ENCODE measurements around the gene ZC3H10.
A peak's percentile ranks its signal among the peaks of the same experiment; 100 is the strongest.
"Not testable (repeated sequence)": the region's sequence is repeated elsewhere in the genome, so short reads cannot be mapped to it uniquely, and the experiment has no call there.

Gene ZC3H10

DNA sequence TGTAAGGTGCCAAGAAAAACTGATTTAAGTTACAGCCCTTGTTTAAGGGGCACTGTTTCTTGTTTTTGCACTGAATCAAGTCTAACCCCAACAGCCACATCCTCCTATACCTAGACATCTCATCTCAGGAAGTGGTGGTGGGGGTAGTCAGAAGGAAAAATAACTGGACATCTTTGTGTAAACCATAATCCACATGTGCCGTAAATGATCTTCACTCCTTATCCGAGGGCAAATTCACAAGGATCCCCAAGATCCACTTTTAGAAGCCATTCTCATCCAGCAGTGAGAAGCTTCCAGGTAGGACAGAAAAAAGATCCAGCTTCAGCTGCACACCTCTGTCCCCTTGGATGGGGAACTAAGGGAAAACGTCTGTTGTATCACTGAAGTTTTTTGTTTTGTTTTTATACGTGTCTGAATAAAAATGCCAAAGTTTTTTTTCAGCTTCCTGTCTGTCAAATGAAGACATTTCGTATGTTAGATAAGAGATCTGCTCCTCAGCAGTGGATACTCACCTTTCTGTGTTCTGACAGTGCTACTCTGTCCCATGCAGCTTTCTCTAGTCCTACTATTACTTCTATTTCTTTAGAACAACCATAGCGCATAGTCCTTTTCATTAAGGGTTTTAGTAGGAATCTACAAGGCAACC is 14.9 kb upstream of the ZC3H10 start:
- no peak for FAIRE-seq

DNA sequence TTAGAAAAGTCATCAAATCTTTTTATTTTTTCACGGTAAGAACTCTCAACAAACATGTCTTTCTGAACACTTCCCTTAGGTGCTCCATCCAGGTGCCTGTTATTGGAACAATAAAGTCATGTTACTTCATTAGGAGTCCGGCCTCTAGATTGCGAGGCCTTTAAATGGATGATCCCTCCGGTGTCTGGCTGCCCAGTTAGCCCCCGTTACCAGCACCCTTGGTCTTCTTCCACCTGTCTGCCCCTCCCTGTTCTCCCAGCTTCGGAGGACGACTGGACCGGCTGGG is 14.3 kb upstream of the ZC3H10 start:
- FAIRE-seq: no peak

- peak; percentile 92 for FAIRE-seq
Measured at GRCh38 chr12:56104109-56104814, 13.8 kb upstream of the ZC3H10 start, which contains the start of gene PA2G4. TSS of gene PA2G4 (plus strand) at chr12:56104559. CDS start at chr12:56104738, 179 bp downstream.

- no peak for FAIRE-seq
Measured at GRCh38 chr12:56104815-56105608, 13.1 kb upstream of the ZC3H10 start.

DNA sequence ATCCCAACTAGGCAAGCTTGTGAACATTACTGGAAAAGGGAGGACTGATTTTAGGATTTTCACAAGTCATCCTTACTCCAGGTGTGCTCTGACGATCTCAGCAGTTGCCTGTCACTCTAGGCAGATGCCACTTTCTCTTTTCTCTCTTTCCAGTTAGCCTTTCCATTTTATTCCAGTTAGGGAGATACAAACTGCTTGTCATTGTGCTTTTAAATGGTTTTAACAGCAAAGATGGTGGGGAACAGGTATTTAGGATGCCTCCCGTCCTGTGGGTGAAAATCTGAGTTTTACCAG is 12.5 kb upstream of the ZC3H10 start:
- FAIRE-seq: no peak

DNA sequence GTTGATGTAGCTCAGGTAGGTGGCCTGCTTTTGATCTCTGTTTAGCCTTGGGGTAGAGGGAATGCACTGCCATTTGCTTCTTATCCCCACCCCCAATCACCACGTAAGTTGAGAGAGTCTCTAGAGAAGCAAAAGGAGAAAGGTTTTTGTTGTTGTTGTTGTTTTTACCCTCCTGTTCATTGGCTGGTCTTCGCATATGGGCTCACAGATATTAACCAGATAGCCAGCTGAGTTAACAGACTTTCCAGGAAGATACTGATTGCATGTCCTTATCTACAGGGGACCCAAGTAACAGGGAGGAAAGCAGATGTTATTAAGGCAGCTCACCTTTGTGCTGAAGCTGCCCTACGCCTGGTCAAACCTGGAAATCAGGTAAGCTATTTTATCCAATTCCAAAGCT is 10.8 kb upstream of the ZC3H10 start:
- FAIRE-seq: no peak

DNA sequence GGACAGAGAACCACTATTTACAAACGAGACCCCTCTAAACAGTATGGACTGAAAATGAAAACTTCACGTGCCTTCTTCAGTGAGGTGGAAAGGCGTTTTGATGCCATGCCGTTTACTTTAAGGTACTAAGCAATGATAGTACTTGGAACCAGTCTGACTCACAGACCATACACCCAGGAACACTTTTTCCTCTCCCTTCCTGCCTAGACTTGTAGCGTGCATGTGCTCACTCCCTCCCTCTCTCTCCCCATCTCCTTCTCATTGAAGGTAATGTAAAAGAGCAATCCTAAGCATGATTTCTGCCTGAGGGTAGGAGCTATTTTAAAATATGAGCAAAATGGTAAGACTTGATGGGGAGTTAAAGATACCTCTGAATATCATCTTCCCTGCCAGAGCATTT is 7.5 kb upstream of the ZC3H10 start:
- FAIRE-seq: no peak

DNA sequence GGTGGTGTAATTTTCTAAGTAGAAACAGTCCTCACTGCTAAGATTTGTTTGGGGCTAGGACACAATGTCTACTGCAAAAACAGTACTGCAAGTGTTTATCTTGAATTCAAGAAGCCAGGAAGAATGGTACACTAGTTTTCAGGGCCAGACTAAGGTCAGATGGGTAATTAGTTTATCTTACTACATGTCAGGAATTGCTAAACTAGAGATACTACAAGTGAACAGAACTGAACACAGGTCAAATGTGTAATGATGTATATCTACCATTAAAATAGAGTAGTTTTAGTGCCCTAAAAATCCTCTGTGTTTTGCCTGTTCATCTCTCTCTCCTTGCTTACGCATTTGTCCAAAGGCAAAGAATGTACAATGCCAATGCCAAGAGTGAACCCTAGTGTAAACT is 4.0 kb upstream of the ZC3H10 start:
- no peak for FAIRE-seq

DNA sequence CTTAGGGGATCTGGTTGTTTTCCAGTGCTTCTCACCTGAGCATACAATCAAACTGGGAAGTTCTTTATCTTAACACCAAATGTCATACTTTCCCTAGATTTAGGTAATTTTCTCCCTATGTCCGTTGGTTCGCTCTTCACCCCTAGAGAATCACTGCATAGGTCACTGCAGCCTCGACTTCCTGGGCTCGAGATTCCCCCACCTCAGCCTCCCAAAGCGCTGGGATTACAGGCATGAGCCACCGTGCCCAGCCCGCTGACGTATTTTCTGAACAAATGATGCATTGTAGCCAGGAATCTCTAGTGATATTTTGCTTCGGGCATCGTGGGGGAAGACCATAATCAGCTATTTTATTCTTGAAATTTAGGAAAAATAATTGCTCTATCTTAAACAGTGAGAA is 2.7 kb upstream of the ZC3H10 start:
- FAIRE-seq: no peak

- FAIRE-seq: peak; percentile 82
Measured at GRCh38 chr12:56116267-56117081, 1.6 kb upstream of the ZC3H10 start, which contains the start of gene RPL41. TSS of gene RPL41 (plus strand) at chr12:56116633.

GRCh38 chr12:56117082-56117706 is 872 bp upstream of the ZC3H10 start:
- FAIRE-seq: not testable (repeated sequence)

DNA sequence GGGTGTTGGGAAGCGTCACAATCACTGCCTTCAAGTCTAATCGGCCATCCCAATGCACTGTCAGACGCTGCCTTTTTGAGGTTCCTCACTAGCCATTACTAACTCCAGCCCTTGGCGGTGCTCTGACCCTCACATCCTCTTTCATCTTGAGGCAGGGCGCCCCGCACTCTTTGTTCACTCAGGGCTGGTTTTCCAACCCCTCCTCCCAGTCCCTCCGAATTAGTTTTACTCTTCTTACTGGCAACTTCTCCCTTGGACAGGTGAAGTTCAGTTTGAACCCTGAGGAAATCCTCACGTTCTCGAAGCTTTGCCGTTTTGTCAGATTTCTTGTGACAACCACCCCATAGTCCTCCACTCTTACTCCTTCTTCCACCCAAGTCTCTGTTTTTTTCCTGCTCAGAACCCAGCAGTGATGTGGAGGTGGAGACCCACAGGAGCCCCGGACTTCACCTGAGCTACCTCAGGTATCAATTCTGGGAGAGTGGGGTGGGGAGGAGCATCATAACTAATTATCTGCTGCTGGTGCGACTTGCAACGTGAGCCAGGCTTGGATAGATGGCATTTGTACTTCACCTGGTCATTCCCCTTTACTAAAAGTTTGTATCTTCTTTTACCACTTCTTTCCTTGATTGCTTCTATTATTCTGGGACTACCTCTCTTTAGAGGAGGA is 757 bp downstream of the ZC3H10 start:
- FAIRE-seq: no peak

GRCh38 chr12:56119361-56119796 is 1.3 kb downstream of the ZC3H10 start:
- peak; percentile 78 for FAIRE-seq

- FAIRE-seq: no peak
Measured at GRCh38 chr12:56120158-56120846, 2.2 kb downstream of the ZC3H10 start.

DNA sequence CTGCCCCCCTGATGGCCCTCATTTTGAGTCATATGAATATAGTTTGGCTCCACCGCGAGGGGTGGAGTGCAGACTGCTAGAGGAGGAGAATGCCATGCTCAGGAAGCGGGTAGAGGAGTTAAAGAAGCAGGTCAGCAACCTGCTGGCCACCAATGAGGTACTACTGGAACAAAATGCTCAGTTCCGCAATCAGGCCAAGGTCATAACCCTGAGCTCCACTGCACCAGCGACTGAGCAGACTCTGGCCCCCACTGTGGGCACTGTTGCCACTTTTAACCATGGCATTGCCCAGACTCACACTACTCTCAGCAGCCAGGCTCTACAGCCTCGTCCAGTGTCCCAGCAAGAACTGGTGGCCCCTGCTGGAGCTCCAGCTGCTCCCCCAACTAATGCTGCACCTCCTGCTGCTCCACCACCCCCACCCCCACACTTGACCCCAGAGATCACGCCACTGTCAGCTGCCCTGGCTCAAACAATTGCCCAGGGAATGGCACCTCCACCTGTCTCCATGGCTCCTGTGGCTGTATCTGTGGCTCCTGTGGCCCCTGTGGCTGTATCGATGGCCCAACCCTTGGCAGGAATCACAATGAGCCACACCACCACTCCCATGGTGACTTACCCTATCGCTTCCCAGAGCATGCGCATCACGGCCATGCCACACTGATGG is 3.3 kb downstream of the ZC3H10 start:
- FAIRE-seq: no peak

- FAIRE-seq: no peak
Measured at GRCh38 chr12:56122637-56123036, 4.6 kb downstream of the ZC3H10 start.

DNA sequence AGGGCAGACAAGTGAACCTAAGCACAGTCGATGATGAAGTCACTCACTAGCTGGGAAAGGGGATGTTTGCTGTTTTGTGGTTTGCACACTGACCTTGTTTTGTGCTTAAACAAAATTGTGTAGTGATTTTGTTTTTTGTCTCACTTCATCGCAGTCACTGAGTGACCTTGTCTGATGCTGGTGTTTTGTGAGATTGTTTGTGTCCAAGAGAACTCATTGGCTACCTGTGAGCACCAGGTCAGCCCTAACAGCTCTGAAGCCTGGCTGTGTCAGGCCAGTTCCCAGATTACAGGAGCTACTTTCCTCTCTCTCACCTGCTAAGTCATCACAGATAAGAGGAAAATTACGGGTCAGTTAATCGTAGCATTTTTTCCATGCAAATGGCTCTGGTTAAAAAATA is 6.1 kb downstream of the ZC3H10 start:
- FAIRE-seq: no peak

DNA sequence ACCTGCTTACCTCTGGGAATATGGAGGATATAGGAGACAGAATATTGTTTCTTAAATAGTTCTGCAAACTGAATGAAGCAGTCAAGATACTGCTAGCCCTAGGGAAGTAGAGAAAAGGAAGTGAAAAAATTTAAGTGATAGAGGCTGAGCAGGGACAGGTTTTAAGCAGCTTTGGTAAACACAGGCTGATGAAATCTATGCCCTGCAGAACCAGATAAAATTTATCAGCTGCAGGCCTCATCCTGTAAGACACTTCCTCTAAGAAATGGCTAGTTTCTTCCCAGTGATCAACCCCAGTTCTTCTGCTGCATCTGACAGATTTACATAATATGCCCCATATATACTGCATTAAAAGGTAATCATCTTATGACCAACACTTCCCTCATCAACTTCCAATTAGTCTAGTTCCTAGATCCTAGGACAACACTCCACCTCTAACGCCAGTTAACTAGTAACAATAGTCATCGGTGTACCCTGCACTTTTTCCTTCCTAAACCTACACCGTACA is 8.7 kb downstream of the ZC3H10 start:
- FAIRE-seq: no peak

DNA sequence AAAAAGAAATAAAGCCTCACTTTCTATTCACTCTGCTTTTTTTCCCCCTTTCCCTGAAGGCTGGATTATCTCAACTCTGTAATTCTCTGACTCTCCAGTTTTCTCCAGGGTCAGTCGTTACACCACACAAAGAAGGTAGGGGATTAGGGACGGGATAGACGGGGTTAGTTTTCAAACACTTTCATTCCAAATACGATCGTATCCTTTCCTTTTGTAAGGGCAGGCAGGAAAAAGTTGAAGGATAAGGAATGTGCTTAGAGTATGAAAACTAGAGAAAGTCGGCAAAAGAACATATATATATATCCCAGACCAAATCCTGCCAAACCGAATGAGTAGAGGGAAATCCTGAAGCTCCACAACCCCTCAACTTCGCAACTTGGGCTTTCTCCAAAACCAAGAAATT is 9.4 kb downstream of the ZC3H10 start:
- no peak for FAIRE-seq

GRCh38 chr12:56127888-56128669 is 10.0 kb downstream of the ZC3H10 start, which contains the start of gene ESYT1:
TSS of gene ESYT1 (plus strand) at chr12:56128267. CDS start at chr12:56128320, 53 bp downstream.
- peak; percentile 96 for FAIRE-seq

Data from endometrium (tissue), 2 donors.